ENCODE measurements around the gene TAS2R41.
"Not testable (repeated sequence)": the region's sequence is repeated elsewhere in the genome, so short reads cannot be mapped to it uniquely, and the experiment has no call there.

Gene TAS2R41

GRCh38 chr7:143479055-143479766, 1.5 kb downstream of the TAS2R41 start:
- Histone ChIP-seq H3K36me3 (ENCODE audit: control insufficient read depth, insufficient read depth, low read length) (no peaks in the 10 kb centered on the region), H3K9ac (ENCODE audit: low read depth, low read length) (no peak overlapping the region), H3K27me3 (ENCODE audit: control insufficient read depth, insufficient read depth, low read length) (no peaks in the 10 kb centered on the region), H3K9me3 (ENCODE audit: control insufficient read depth, insufficient read depth, low read length) (no peaks in the 10 kb centered on the region), H3K4me1 (ENCODE audit: control insufficient read depth, insufficient read depth, low read length) (no peaks in the 10 kb centered on the region), H3K27ac (ENCODE audit: low read depth, low read length) (no peak overlapping the region), H3K4me3 (ENCODE audit: low read depth, low read length) (no peak overlapping the region)

DNA sequence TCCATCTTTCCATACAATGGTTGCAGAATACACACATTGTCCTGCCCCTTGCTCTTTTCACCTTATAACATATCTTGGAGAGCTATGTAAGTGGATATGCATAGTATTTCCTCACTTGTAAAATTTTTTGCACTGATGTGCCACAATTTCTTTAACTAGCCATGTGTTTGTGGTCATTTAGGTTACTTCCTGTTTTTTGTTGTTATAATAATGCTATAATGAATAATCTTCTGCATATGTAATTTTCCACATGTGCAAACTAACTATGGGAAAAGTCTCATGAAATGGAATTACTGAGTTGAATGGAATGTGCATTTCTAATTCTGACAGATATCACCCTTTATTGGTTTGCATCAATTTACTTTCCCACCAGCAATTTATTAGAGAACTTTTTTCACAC, 2.8 kb downstream of the TAS2R41 start:
- no peak overlapping the region for H3K9ac ChIP-seq (ENCODE audit: low read depth, low read length)
- no peaks in the 10 kb centered on the region for H3K9me3 ChIP-seq (ENCODE audit: control insufficient read depth, insufficient read depth, low read length)

DNA sequence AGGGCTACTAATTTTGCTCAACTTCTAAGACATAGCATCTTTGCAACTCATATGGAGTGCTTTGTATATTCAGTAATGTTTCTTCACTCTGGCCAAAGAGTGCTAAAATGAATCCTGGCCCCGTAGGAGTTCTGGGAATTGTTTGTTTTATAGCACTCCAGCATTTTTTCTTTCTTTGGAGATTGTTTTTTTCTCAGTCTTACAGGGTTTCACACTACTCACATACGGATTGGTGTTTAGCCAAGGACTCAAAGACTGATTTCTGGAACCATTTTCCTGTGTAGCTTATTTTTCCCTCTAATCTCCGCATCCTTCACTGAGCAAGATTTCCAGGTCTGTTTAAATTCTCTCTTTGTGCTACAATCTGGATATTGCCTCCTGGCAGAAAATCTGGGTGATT, 6.4 kb downstream of the TAS2R41 start:
- H3K36me3 ChIP-seq (ENCODE audit: control insufficient read depth, insufficient read depth, low read length), result no peaks in the 10 kb centered on the region
- H3K4me3 ChIP-seq (ENCODE audit: low read depth, low read length), result no peak overlapping the region
- no peak overlapping the region for H3K27ac ChIP-seq (ENCODE audit: low read depth, low read length)
- H3K4me1 ChIP-seq (ENCODE audit: control insufficient read depth, insufficient read depth, low read length), result no peaks in the 10 kb centered on the region
- no peaks in the 10 kb centered on the region for H3K27me3 ChIP-seq (ENCODE audit: control insufficient read depth, insufficient read depth, low read length)
- H3K9ac ChIP-seq (ENCODE audit: low read depth, low read length), result no peak overlapping the region
- H3K9me3 ChIP-seq (ENCODE audit: control insufficient read depth, insufficient read depth, low read length), result no peaks in the 10 kb centered on the region

More for the DNA sequence above, 2.8 kb downstream of the TAS2R41 start:
- no peak overlapping the region for H3K4me3 ChIP-seq (ENCODE audit: low read depth, low read length)
- H3K36me3 ChIP-seq (ENCODE audit: control insufficient read depth, insufficient read depth, low read length), result no peaks in the 10 kb centered on the region
- H3K4me1 ChIP-seq (ENCODE audit: control insufficient read depth, insufficient read depth, low read length), result no peaks in the 10 kb centered on the region
- H3K27ac ChIP-seq (ENCODE audit: low read depth, low read length), result no peak overlapping the region
- H3K27me3 ChIP-seq (ENCODE audit: control insufficient read depth, insufficient read depth, low read length), result no peaks in the 10 kb centered on the region

DNA sequence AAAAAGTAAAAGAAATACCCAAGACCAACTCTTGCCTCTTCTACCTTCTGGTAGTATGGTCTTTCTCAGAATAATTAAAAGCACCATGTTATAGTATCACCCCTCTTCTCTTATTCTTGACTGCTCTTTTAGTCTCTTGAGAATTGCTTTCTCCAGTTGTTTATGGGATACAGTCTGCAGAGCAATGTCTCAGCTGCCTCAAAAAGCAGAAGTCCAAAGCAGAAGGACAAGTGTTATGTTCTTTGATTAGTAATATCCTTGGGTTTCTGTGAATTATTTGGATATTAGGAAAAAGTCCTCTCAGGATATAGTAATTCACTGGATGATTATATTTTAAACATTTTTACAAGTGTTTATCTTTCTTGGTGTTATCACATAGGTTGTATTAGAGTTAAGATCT, 7.4 kb downstream of the TAS2R41 start:
- Histone ChIP-seq H3K36me3 (ENCODE audit: control insufficient read depth, insufficient read depth, low read length) (no peaks in the 10 kb centered on the region), H3K4me3 (ENCODE audit: low read depth, low read length) (no peak overlapping the region), H3K9ac (ENCODE audit: low read depth, low read length) (no peak overlapping the region), H3K4me1 (ENCODE audit: control insufficient read depth, insufficient read depth, low read length) (no peaks in the 10 kb centered on the region), H3K9me3 (ENCODE audit: control insufficient read depth, insufficient read depth, low read length) (no peaks in the 10 kb centered on the region), H3K27ac (ENCODE audit: low read depth, low read length) (no peak overlapping the region), H3K27me3 (ENCODE audit: control insufficient read depth, insufficient read depth, low read length) (no peaks in the 10 kb centered on the region)

- Histone ChIP-seq H3K4me3 (ENCODE audit: low read depth, low read length) (no peak overlapping the region), H3K27me3 (ENCODE audit: control insufficient read depth, insufficient read depth, low read length) (no peaks in the 10 kb centered on the region), H3K4me1 (ENCODE audit: control insufficient read depth, insufficient read depth, low read length) (no peaks in the 10 kb centered on the region), H3K27ac (ENCODE audit: low read depth, low read length) (no peak overlapping the region), H3K9me3 (ENCODE audit: control insufficient read depth, insufficient read depth, low read length) (no peaks in the 10 kb centered on the region), H3K36me3 (ENCODE audit: control insufficient read depth, insufficient read depth, low read length) (no peaks in the 10 kb centered on the region), H3K9ac (ENCODE audit: low read depth, low read length) (no peak overlapping the region)
These were observed 7.8 kb downstream of the TAS2R41 start for GRCh38 chr7:143485500-143485899.

DNA sequence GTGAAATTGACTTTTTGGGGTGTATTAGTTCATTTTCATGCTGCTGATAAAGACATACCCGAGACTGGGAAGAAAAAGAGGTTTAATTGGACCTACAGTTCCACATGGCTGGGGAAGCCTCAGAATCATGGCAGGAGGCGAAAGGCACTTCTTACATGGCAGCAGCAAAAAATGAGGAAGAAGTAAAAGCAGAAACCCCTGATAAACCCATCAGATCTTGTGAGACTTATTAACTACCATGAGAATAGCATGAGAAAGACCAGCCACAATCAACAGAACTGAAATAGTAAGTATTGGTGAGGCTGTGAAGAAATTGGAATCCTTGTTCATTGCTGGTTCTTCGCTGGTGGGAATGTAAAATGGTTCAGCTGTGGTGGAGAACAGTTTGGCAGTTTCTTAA, 8.6 kb downstream of the TAS2R41 start:
- H3K27ac ChIP-seq (ENCODE audit: low read depth, low read length); H3K36me3 ChIP-seq (ENCODE audit: control insufficient read depth, insufficient read depth, low read length); H3K4me1 ChIP-seq (ENCODE audit: control insufficient read depth, insufficient read depth, low read length); H3K4me3 ChIP-seq (ENCODE audit: low read depth, low read length); H3K9me3 ChIP-seq (ENCODE audit: control insufficient read depth, insufficient read depth, low read length); H3K9ac ChIP-seq (ENCODE audit: low read depth, low read length); H3K27me3 ChIP-seq (ENCODE audit: control insufficient read depth, insufficient read depth, low read length): not testable (repeated sequence)

GRCh38 chr7:143487061-143487460, 9.4 kb downstream of the TAS2R41 start:
- no peak overlapping the region for H3K27ac ChIP-seq (ENCODE audit: low read depth, low read length)
- H3K4me3 ChIP-seq (ENCODE audit: low read depth, low read length), result no peak overlapping the region

DNA sequence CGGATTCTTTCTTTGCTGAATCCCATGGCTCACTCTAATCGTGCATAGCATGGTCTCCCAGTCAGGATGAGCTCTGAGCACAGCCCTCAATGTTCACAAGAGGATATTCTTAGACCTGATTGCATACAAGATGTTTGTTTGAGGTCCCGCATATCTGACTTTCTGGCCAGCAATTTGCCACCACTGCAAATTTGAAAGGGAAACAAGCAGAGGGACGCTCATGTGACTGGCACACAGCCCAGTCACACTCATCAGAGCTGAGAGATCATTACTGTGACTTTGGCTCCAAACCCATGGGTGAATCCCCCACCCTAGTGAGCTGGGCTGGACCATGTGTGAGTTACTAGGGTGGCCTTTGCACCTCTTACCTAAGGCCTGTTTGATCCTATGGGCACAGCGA, 9.9 kb downstream of the TAS2R41 start:
- Histone ChIP-seq H3K9ac (ENCODE audit: low read depth, low read length) (no peak overlapping the region), H3K27me3 (ENCODE audit: control insufficient read depth, insufficient read depth, low read length) (no peaks in the 10 kb centered on the region), H3K36me3 (ENCODE audit: control insufficient read depth, insufficient read depth, low read length) (no peaks in the 10 kb centered on the region), H3K4me1 (ENCODE audit: control insufficient read depth, insufficient read depth, low read length) (no peaks in the 10 kb centered on the region), H3K27ac (ENCODE audit: low read depth, low read length) (no peak overlapping the region), H3K4me3 (ENCODE audit: low read depth, low read length) (no peak overlapping the region), H3K9me3 (ENCODE audit: control insufficient read depth, insufficient read depth, low read length) (no peaks in the 10 kb centered on the region)

More at GRCh38 chr7:143487061-143487460, 9.4 kb downstream of the TAS2R41 start:
- no peaks in the 10 kb centered on the region for H3K9me3 ChIP-seq (ENCODE audit: control insufficient read depth, insufficient read depth, low read length)
- no peak overlapping the region for H3K9ac ChIP-seq (ENCODE audit: low read depth, low read length)
- H3K27me3 ChIP-seq (ENCODE audit: control insufficient read depth, insufficient read depth, low read length), result no peaks in the 10 kb centered on the region
- H3K4me1 ChIP-seq (ENCODE audit: control insufficient read depth, insufficient read depth, low read length), result no peaks in the 10 kb centered on the region
- no peaks in the 10 kb centered on the region for H3K36me3 ChIP-seq (ENCODE audit: control insufficient read depth, insufficient read depth, low read length)

GRCh38 chr7:143490717-143491306, 13.1 kb downstream of the TAS2R41 start:
- no peak overlapping the region for H3K4me3 ChIP-seq (ENCODE audit: low read depth, low read length)
- H3K4me1 ChIP-seq (ENCODE audit: control insufficient read depth, insufficient read depth, low read length), result no peaks in the 10 kb centered on the region; the same call in 1 of the 2 replicates

DNA sequence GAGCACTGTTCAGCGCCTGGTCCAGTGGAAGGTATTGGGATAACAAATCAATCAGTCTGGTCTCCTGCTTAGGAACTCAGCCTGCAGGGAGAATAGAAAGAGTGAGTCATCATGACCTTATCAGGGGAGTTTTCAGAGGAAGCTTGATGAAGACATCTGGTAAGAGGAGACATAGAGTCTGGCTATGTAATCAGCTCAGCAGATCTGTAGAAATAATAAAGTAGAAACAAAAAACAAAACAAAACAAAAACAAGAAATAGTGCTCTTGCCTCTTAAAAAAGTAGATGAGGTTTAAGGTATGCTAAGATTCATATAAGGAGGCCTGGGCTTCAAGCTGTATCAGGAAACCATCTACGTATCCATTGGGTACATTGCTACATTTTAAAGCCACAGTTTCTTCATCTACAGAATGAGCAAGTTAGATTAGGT, 14.4 kb downstream of the TAS2R41 start:
- H3K27ac ChIP-seq (ENCODE audit: low read depth, low read length), result no peak overlapping the region
- H3K9ac ChIP-seq (ENCODE audit: low read depth, low read length), result no peak overlapping the region
- no peaks in the 10 kb centered on the region for H3K9me3 ChIP-seq (ENCODE audit: control insufficient read depth, insufficient read depth, low read length)
- H3K27me3 ChIP-seq (ENCODE audit: control insufficient read depth, insufficient read depth, low read length), result no peaks in the 10 kb centered on the region
- H3K4me1 ChIP-seq (ENCODE audit: control insufficient read depth, insufficient read depth, low read length), result no peaks in the 10 kb centered on the region; the same call in 1 of the 2 replicates
- H3K4me3 ChIP-seq (ENCODE audit: low read depth, low read length), result no peak overlapping the region
- H3K36me3 ChIP-seq (ENCODE audit: control insufficient read depth, insufficient read depth, low read length), result no peaks in the 10 kb centered on the region

More at GRCh38 chr7:143490717-143491306, 13.1 kb downstream of the TAS2R41 start:
- no peak overlapping the region for H3K27ac ChIP-seq (ENCODE audit: low read depth, low read length)
- no peaks in the 10 kb centered on the region for H3K27me3 ChIP-seq (ENCODE audit: control insufficient read depth, insufficient read depth, low read length)
- no peaks in the 10 kb centered on the region for H3K9me3 ChIP-seq (ENCODE audit: control insufficient read depth, insufficient read depth, low read length)
- no peak overlapping the region for H3K9ac ChIP-seq (ENCODE audit: low read depth, low read length)
- no peaks in the 10 kb centered on the region for H3K36me3 ChIP-seq (ENCODE audit: control insufficient read depth, insufficient read depth, low read length)
